HG02885 (cell line): ENCODE data around the gene WSB2.

Experiments used
- ATAC-seq: cut with Tn5 transposase; IDR thresholded peaks from one replicate; pipeline ENCODE4 v1.9.1; 2021; ENCODE audit warnings: mild to moderate bottlenecking; ENCODE audit not compliant: unreplicated experiment, poor library complexity

Gene WSB2

DNA sequence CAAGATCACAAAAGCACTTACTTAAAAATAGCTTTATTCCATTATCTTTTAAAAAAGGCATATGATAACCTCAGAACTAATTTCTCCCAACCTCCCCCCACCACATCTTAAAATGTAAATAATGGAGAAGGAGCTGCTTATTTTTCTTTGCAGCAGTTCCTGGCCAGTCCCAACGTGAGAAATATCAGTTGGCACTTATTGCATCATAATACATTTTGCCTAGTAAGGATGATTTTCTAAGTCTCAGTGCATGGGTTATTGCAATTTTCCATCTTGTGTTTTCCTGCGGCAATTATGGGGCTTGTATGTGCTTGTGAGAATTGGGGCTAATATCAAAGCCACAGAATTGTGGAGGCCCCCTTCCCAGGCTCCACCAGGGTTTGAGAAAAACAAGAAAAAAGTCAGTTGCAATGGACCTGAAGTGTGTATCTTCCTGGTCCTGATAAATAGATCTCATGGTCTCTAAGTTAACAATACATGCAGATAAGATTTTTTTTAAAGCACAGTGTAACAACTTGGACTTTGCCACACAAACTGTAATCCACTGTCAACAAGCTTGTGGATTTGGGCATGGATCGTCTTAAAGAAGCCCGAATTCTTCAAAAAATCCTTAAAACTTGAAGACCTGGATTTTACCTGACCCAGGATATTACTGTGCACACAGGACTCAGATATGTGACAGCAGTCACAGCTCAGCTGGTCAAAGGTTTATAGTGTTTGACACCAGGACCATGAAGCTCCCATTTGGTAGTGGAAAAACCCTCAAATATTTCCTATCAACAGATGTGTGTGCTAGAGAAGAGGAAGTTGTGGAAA lies 2.8 kb upstream of the WSB2 start:
- ATAC-seq: no peak

DNA sequence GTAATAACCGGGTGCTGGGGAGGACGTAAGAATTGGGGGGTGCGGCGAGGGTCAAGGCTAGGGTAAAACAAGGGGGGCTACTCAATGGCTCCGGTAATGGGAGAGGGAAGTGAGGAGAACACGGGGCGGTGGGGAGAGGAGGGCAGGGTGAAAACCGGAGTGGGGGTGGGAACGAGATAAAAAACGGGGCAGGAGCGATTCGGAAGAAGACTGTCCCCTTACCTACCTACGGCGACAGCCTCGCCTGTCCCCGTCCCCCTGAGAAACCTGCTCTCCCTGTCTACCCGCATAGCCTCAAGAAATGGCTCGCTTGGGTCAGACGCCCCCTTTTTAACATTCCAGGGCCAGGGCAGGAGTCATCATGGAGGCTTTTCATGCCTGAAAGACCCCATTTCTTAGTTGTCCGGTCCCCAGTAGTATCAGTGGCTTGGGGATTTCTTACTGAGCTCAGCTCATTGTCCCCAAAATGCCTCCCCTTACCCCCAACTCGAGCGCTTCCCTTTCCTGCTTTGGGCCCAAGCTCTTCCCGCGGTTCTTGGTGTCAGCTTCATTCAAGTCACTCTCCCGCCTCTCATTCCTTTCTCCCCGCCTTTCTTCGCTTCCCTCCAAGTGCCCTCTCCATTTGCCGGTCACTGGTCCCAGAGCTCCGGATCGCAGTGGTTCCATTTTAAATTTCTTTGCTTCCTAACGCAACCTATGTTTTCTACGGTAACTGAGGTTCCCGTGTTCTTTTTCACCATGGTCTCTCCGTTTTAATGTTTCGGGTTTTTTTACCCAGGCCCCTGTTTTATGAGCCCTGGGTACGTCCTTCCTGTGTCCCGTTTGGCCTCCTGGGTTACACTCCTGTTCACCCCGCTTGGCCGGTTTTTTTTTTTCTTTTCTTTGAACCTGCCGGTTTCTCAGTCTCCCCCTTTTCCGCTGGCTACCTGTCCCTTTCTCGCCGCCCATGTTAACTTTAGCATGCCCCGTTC lies 1.2 kb upstream of the WSB2 start:
- ATAC-seq: no peak

DNA sequence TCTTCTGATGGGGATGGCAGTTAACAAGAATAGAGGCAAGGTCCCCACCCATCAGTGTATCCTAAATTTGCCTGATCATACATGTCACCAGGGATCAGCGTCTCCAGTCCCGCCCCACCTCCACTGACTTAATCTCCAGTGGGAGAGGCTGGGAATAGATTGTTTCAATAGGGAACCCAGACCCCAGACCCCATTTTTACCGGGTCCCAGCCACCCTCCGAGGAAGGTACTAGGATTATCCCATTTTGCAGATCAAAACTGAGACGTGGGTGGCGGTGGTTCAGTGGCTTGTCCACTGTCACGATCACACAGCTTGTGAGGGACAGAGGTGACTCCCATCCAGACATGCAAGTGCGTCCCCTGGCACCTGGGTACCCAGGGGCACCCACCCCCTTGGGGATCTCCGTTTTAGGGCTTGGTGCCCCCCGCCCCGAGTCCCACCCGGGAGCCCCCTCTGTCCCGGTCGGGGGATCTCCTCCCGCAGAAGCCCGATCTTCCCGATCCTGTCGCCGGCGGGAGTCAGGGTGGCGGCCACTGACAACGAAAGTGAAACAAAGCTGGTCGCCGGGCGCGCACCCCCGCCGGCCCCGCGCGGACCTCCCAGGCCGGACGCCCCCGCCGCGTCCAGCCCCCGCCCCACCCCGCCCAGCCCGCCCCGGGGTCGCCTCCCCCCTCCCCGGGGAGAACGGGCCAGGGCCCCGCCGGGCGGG lies 523 bp downstream of the WSB2 start:
- peak; percentile 36 for ATAC-seq

DNA sequence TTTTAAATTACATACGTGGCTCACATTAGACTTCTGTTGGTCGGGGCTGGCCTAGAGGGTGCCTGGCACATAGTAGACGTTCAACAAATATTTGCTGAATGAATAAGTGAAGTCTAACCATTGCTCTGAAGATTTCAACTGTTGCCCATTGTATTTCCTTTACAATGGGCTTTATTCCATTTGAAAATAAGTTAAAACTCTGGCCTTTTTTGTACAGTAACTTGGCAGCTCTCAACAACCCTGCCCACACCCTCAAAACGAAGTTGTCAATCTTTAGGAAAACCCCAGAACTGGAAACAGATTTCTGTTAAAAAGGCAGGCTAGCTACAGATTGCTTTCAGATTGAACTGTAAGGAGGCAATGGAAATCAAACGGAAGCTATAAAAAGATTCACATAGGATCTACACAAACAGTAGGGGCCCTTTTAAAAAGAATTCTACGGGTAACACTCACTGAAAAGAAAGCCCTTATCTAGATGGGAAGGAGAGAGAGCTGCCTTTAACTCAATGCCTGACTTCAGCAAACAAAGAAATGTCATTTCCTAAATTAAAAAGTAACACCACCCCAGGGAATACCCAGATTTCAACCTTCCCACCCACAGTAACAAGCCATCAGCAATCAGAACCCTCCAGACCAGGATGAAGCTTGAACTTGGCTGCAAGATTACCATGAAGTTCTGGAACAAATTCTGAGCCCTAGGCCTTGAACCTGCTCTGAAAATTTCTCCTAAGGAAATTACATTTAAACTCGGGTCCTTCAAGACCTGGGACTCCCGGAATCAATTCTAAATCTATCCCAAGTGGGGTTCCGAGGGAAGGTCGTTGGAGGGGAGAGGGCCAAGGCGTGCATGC lies 1.4 kb downstream of the WSB2 start:
- no peak for ATAC-seq

DNA sequence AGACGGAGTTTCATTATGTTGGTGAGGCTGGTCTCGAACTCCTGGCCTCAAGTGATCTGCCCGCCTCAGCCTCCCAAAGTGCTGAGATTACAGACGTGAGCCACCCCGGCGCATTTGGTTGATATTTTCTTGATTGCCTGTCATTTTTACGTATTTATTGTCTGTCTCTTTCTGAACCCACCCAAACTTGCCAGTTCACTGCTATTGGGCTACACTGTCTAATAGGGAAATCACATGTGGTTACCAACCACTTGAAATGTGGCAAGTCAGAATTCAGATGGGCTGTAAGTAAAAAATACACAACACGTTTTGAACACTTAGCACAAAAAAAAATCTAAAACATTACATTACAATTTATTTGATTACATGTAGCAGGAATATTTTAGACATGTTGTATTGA lies 2.1 kb downstream of the WSB2 start:
- no peak for ATAC-seq

DNA sequence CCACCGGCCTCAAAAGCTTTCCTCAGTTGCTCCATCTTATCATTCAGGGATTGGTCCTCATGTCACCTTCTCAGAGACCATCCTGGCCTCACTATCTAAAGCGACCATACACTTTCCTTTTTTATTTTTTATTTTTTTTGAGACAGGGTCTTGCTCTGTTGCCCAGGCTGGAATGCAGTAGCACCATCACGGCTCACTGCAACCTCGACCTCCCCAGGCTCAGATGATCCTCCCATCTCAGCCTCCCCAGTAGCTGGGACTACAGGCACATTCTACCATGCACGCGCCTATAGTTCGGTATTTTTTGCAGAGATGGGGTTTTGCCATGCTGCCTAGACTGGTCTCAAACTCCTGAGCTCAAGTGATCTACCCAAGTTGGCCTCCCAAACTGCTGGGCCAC lies 2.8 kb downstream of the WSB2 start:
- no peak for ATAC-seq

DNA sequence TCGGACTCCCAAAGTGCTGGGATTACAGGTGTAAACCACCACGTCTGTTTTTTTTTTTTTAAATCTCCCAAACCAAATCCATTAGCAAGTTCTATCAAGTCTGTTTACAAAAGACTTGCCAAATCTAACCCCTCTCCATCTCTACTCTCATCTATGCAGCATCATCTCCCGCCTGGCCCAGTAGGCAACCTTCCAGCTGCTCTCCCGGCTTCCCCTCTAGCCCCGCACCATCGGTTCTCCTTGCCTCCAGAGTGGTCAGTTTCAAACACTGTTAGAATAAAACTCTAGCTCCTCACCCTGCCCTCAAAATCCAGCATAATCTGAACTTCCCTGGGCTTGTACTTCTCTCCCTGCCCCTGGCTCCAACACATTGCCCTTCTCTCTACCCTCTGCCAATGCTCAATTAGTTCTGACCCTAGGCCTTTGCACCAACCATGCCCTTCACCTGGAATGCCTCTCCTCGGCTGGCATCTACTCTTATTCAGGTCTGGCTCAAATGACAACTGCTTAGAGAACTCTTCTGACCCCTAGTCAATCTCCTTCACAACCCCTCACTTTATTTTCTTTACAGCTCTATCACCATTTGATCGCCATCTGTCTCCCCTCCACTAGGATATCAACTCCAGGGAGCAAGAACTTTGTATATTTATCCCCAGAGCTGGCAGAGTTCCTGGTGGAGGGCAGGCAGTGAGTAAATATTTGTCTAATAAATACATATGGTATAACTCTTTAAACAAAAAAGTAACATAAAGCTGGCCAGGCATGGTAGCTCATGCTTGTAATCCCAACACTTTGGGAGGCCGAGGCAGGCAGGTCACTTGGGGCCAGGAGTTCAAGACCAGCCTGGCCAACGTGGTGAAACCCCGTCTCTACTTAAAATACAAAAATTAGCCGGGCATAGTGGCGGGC lies 4.9 kb downstream of the WSB2 start:
- no peak for ATAC-seq

DNA sequence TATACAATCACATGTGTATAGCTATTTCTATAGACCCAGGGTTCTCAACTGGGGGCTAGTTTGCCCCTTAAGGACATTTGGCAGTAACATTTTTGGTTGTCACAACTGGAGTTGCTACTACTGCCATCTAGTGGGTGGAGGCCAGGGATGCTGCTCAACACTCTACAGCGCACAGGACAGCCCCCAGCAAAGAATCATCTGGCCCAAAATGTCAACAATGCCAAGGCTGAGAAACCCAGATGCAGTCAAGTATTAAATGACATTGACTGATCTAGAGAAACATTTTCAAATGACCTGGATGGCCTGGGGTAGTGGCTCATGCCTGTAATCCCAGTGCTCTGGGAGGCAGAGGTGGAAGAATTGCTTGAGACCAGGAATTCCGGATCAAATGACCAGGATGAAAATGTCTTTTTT lies 5.8 kb downstream of the WSB2 start:
- peak; percentile 49 for ATAC-seq

DNA sequence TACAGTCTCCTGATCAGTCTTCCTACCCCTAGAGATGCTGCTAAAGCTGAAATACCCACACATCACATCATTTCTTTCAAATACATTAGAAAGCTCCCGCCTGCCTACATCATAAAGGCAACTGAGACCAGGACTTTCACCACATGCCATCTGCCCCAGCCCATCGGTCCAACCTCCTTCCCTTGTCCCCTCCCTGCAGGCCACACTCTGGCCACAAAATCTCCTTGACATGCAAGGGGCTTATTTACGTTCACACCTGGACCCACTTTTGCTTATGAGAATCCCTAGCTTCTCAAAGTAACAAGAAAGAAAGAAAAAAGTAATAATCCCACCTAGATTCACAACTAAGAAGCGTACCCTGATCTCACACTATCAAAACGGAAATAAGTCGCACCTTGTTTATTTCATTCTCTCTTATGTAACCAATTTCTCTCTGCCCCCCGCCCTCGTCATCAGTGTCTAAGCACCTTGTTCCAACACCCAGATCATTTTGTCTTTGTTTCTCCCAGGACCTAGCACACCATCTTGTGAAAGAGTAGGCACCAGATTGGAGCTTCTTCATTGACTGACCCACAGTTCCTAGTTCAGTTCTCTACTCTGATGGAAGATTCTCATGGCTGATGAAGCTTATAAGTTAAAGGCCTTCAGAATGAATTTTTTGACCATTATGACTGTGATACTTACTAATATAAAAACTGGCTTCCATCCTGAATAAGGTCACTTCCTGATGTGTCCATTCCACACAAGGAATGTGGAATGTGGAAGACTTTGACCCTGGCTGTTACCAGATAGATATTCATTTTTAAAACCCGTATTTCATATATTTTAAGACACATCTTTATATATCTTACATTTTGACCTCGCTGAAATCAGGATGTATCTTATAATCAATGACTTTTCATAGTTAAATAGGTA lies 7.7 kb downstream of the WSB2 start:
- no peak for ATAC-seq

DNA sequence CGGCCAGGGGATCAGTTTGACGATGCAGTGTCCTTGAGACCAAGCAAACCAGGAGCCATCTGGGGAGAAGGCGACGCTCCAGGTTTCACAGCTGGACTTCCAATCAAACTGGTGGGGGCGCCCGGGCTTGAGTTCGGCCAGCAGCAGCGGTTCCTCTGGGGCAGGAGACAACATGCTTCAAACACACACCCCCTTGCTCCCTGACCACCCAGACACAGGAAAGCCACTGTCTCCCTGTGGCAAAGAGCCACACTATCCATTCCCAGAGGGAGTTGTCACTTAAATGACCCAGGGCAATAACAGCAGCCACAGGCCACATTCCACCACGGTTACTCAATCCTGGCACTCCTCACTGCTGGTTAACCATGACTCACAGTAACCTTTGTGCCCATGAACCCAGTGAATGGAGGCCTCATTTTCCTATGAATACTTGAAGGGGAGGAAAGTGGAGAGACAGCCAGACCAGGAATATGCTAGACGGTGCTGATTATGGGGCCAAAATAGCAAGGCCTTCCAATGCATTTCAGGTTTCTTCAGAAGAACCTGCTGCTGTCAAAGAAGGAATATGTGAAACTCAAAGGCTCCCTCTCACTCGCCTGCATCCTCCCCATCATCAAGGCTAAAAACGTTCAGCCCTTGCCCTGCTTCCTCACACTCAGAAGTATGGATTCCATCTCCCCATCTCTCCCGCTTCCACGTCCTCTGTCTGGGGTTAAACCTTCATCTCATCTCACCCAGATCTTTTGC lies 8.5 kb downstream of the WSB2 start:
- ATAC-seq: no peak

DNA sequence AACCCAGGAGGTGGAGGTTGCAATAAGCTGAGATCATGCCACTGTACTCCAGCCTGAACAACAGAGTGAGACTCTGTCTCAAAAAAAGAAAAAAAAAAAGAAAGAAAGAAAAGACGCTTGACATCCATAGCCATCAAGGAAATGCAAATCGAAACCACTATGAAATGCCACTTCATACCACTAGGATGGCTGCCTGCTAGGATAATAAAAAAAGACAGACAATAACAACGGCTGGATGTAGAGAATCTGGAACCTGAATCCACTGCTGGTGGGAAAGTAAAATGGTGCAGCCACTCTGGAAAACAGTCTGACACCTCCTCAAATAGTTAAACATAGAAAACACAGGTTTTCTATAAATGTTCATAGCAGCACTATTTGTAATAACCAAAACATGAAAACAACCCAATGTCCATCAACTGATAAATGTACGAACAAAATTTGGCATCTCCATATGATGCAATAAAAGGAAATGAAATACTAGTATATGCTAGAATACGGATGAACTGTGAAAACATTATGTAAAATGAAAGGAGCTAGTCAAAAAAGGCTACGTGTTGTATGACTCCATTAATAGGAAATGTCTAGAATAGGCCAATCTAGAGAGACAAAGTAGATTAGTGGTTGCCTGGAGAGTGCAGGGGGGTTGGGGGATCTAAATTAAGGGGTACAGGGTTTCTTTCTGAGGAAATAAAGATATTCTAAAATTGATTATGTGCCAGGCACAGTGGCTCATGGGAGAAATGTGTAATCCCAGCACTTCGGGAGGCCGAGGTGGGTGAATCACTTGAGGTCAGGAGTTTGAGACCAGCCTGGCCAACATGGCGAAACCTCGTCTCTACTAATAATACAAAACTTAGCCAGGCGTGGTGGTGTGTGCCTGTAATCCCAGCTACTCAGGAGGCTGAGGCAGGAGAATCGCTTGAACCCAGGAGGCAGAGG lies 9.7 kb downstream of the WSB2 start:
- no peak for ATAC-seq

DNA sequence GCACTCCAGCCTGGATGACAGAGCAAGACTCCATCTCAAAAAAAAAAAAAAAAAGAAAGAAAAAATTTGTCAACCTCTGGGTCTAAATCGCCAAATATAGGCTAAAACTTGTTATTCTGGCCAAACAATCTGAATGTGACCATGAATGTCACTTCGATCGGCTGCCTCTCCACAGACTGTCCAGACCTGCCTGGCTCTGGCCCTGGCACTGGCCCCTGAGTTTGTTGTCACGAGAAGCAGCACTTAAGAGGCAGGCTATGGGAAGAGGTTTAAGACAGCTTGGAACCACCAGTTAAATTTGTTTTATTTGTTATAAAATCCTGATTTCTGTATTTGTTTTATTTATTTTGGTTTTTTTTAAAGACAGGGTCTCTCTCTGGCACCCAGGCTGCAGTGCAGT lies 14.5 kb downstream of the WSB2 start:
- no peak for ATAC-seq

DNA sequence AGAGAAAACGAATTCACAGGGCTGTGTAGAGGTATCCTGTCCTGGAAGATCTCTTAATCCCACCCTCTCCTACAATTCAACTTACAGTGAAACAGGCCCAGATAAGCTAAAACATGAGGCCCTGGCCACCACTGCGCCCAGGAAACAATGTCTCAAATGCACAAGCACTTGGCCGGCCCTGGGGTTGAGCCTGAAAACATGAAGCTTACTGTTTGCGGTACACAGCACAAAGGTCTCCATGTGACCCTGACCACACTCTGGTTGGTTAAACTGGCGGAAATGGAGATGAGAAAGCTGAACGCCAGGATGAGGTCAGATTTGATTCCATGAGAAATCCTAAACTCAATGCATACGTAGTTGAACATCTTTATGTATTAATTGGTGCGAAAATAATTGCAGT lies 16.4 kb downstream of the WSB2 start:
- ATAC-seq: no peak

DNA sequence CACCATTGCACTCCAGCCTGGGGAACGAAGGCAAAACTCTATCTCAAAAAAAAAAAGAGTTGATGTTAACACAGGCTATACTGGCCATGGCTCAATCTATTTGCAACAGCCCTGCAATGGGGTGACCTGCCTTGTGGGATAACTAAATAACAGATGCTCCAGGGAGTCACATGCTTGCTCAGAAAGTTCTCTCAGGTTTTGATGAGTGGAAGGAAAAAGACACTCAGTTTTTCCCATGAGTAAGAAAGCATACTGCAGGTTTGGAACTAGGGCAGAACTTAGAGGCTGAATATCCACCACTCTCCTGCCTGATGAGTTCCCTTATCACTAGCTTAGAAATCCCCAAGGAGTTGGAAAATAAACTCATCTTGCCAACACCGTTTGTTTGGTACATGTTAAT lies 16.9 kb downstream of the WSB2 start:
- ATAC-seq: no peak

DNA sequence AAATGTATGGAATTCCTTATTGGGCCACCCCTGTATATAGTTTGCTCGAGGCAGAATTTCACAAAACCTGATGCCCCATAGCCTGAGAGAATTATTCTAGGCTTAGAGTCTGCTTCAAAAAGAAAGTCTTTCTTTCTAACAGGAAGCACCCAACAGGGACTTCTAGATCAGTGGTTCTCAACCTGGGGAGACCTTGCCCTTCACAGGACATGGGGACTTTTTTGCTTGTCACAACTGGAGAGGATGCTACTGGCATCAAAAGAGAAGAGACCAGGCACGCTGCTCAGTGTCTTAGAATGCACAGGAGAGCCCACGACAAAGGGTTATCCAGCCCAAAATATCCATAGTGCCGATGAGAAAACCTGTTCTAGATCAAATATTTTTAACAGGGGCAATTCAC lies 18.9 kb downstream of the WSB2 start:
- ATAC-seq: no peak

DNA sequence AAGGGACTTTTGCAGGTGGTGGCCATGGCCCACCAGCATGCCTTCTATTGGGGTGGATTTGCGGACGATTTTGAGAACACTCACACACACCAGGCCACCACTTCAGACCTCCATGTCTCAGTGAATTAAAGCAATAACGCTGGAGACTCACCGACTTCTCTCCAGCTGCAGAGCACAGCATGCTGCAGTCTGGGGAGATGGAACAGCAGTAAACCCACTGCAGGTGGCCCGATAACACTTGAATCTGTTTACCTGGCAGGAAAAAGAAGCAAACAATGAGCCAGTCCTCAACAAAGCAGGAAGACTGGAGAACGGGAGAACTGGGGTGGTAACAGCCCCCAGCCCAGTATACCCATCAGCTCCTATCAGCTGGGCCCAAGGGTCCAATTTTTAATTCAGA lies 22.8 kb downstream of the WSB2 start:
- ATAC-seq: no peak
